Stimulated activated CD4-positive, alpha-beta T cell treated with anti-CD3 and anti-CD28 coated beads, Interleukin-12 subunit alpha, Interleukin-12 subunit beta, amount 100 ng/mL, for 24 hours (primary cell): ENCODE measurements around the gene FAAP20.

Source experiments
- DNase-seq, 2 experiments: peaks; one replicate each; pipeline ENCODE4 v3.0.0-alpha.2; 2020; ENCODE audit warnings: low read depth in 2 of 2

The FAAP20 gene

DNA sequence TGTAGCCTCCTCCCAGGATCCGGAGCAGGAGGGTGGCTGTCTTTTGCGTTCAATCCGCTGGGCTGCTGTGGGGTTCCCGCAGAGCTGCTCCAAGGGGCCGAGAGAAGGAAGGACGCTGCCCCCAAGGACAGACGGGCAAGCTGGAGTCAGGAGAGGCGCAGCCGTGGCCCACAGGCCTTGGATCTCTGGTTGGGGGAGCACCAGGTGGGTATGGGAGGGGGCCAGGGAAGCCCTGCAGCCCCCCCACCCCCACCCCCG, 17.6 kb upstream of the FAAP20 start:
- no peak for DNase-seq

DNA sequence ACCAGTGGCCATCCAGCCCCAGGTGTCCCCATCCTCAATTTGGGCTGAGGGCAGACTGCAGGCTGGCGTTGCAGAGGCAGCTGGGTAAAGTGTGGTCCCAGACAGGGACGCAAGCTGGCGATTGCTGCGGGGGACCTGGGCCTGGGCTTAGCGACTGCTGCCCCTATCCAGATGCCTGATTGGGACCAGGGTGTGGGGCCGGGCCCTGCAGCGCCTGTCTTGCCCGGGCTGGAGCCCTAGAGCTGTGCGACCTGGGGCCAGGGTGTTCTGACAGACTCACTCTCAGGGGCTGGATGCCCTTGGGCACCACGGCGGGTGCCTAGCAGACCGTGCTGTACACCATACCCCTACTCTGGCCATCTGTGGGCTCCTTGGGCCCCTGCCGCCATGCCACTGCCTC, 16.2 kb upstream of the FAAP20 start:
- DNase-seq = no peak

DNA sequence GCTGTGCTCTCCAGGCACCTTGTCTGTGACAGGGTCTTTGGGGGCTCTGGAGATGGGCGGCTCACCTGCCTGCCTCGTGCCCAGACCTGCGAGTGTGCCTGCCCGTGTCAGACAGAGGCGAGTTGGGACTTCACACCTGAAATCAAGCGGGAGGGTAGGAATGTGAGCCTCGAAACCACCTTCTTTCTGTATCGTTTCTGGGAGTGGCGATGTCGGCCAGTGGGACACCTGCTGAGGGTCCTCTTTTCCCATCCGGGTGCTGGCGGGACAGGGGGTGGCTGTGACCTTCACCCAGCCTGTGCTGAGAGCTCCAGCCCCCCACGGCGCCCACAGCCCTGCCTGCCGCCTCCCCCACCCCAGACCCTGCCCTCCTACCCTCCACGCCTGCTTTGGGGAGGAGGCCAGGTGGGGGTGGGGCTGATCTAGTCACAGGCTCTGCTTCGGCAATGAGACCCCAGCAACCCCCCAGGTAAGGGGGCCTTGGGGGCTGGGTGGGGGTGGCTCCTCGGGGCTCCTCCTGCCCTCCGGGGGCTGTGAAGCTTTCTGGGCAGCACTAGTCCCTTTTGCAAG, 15.6 kb upstream of the FAAP20 start:
- no peak for DNase-seq

DNA sequence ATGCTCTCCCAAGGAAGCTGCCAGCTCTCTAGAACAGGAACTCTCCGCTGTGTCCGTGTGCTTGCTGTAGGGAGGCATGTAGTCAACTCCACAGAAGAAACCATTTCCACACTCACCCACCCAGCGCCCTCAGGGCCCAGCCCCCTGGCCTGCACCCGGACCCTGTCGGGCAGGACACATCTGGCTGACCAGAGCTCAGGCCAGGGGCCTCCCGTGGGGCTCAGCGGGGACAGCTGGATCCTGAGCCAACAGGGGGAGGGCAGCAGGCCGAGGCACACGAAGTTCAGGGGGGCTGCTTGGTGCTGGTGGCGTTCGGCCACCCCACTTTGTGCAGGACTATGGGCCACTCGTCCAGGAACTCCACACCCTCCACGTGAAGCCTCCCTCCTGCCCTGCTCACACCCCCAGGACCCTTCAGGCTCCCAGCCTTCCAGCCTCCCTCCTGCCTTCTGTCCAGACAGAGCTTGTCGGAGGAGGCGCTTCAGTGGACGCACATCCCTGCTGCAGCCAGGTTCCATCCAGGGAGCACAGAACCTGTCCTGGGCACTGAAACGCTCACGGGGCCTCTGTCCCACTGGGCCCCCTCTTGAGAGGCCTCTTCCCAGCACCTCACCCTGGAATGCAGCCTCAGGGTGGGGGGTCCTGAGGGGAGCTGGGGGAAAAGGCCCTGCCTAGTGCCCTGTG, 15.0 kb upstream of the FAAP20 start:
- DNase-seq = no peak

DNA sequence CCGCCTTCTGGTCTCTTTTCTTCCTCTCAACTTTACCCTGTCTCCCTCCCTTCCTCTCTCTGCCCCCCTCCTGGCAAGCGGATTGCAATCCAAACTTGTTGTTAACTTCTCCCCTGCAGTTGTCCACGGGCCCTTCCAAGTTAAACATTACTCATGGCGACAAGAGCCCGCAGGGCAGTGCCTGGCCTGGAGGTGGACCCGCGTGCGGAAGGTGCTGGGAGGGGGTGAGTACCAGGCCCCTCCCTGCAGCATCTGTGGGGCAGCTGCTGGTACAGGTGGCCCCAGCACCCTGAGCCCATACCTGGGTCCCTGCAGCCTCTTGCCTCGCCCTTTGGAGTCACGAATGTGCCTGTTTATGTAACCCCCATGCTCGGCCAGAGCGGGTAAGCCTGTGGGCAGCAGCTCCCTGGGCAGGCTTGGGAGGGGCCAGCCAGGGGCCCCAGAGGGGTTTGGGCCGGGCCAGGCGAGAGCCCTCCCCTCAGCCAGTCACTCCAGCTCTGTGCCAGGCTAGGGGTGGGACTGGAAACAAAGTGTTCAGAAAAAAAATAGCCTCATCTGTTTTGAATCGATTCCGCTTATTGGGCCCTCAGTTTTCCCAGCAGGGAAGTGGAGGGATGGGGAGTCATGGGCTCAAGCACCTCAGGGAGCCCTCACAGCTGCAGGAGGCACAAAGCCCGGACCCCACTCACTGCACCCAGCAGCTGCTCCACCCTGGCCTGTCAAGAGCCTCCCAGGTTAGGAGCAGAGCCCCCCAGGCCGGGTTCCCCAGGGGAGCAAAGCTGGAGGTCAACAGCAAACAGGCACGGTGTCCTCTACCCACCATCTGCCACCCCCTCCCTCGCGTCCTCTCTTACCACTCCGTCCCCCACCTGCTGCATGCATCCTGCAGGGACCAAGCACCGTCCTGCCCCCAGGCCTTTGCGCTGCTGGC, 14.0 kb upstream of the FAAP20 start:
- DNase-seq = no peak

DNA sequence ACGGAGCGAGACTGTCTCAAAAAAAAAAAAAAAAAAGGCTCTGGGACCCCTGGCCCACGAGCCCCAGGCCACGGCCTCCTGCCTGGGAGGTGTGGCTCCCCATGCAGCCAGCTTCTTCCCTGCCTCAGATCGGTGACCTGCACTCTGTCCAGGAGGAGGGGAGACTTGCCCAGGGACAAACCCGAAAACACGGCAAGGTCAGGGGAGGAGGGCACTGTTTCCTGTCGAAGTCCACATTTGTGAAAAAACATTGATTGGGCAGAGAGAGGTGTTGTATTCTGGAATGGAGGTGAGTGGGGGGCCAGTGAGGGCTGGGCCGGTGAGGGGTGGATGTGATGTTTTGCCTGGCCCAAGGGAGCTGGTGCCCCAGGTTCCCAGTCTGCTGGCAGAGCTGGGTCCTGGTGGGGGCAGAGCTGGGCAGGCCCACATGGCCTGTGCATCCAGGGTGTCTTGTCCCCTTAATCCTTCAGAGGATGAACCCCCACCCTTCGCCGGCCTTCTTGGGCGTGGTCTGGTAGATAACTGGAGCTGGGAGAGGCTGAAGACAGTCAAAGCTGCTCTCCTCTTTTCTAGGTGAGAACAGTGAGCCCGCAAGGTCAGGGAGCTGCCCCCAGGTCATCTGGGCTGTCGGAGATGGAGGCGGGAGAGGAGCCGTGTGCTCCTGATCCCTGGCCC, 12.4 kb upstream of the FAAP20 start:
- no peak for DNase-seq

DNA sequence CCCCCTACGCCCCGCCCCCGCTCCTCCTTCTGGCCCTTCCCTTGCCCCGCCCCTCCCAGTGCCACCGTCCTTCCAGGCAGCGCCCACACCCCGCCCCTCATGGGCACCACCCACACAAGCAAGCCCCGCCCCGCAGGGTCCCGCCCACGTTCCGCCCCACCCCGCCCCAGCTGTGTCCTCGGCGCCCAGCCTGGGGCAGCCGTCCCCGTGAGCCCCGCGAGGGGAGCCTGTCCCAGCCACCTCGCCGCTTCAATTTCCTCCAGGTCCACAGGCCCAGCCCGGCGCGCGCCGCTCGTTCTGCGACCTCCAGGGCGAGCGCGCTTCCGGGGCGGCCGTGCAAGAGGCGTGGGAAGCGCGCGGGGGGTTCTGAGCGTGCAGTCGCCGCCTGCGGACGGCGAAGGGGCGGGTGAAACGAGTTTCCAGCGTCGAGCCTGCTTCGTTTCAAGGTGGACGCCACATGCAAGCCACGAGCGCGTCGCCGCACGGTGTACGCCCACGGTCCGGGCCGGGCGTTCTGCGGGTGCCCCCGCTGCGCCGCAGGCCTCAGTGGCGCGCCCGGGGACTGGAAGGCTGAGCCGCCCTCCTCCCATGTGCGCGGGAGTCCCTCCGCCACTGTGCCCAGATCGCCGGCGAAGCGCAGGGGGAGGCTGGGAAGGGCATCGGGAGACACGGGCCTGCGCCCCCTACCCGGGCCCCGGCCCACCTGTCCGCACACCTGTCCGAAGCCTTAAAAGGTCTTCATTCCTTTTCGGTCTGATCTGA, 10.8 kb upstream of the FAAP20 start:
- DNase-seq = peak; percentile 83 to 89

DNA sequence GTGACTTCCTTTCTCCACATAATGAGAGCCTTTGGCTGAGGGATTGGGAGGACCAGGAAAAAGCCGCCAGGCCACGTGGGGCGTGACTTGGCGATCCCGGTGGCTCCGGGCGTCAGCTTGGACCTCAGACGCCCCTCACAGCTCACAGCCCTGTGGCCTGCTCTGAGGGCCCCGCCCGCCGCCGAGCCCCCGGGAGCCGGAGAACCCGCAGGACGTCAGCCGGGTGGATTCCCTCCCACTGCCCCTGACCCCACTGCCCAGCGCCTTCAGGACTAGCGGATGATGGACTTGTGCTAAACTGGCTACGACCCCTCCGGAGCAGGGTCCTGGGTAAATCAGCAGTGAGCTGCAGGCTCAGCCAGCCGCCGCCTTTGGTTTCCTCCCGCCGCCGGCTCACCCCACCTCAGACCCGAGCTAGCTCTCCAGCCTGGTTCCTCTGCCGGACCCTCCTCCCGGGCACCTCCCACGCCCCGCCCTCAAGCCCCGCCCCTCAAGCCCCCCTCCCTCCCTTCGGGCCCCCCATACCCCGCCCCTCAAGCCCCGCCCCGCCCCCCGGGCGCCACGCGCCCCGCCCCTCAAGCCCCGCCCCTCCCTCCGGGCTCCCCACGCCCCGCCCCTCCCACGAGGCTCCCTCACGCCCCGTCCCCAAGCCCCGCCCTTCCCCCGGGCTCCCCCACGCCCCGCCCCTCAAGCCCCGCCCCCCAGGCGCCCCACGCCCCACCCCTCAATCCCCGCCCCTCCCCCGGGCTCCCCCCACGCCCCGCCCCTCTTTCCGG, 10.0 kb upstream of the FAAP20 start:
- DNase-seq = peak in 1 of 2 experiments; percentile 51

DNA sequence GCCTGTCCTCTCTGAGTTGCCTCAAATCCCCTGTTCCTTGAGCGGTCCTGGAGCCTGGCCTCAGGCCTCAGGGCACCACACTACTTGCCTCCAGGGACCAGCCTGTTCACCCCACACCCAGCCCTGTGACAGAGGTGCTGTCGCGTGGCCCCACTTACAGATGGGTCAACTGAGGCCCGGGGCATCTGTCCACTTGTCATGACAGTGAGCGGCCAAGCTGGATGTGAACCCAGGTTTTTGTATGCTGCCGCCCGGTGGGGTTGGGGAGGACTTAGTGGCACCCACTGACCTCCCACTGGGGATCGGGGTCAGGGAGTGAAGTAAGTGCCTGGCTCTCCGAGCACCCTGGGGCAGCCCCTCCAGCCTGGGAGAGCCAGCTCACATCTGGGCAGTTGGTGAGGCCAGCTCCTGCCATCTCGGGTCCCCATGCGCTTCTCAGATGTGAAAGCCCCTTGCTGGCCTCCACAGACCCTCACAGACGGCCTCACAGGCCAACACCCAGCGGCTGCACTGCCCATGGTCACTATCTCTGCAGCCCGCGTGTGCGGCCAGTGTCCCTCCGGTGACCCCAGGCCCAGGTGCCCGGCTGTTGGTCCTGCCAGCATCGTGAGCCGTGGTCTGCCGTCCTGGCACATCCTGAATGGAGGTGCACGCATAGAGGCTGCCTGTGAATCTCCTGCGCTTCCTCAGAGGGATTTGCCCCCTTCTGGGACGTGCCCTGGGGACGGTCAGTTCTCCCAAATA, 9.3 kb upstream of the FAAP20 start:
- DNase-seq = no peak

DNA sequence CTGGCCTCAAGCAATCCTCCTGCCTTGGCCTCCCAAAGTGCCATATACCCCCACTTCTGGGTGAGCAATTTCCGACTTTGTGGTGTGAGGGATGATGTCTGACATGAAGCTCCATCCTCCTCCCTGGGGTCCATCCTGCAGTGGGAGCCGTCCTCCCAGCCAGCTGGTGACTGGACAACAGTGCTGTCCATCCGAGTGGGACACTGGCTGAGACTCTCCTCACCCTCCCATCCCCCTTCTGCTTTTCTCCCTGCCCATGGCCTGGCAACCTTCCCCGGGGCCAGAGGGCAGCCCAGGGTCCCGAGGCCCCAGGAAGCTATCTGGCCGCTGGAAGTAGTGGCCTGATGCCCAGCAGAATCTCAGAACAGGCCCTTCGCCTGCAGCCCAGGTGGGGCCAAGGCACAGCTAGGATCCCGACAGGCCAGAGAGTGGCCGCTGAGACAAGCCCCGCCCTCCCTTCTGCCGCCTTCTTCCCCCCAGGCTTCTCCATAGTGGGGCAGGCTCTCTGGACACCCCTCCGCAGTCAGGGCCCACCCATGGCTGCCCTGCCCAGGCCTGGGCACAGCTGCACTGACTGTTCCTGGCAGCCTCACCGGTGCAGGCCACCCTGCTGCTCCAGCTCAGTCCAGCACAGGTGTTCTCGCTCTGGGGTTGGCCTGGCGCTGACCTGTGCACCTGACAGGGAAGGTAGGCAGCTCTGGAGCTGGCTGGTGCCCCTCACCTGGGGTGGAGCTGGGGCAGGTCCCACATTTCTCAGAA, 8.4 kb upstream of the FAAP20 start:
- DNase-seq = no peak

DNA sequence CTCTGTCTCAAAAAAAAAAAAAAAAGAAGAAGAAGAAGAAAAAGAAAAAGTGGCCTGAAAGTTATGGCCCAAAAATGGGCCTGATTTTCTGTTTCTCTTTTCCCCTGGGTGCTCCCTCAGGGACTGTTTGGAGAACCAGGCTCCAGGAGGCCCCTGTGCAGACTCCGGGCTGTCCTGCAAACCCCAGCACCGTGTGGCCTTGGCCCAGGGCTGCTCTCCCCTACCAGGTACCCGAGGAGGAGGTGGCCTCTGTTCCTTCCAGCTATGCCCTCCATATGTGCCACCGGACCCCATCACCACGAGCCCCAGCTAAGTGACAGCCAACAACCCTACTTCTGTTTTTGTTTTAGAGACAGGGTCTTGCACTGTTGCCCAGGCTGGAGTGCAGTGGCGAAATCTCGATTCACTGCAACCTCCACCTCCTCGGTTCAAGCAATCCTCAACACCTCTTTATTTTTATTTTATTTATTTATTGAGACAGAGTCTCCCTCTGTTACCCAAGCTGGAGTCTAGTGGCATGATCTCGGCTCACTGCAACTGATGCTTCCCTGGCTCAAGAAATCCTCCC, 7.5 kb upstream of the FAAP20 start:
- no peak for DNase-seq

DNA sequence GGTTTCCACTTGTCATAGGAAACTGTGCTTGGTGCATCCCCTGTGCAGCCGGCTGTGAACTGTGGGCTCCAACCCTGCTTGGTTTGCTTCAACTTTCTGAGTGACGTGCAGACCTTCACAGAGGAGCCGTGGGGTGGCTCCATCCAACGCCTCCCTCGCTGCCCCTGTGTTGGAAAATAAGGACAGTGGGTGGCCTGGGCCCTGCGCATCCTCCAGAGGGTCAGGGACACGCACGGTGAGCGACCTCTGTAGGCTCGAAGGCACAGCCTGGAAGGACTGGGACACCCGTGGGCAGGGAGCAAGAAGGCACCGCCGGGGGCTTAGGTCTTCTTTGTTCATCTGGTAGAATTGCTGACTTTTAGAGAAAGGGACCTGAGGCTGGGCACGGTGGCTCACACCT, 6.5 kb upstream of the FAAP20 start:
- no peak for DNase-seq

DNA sequence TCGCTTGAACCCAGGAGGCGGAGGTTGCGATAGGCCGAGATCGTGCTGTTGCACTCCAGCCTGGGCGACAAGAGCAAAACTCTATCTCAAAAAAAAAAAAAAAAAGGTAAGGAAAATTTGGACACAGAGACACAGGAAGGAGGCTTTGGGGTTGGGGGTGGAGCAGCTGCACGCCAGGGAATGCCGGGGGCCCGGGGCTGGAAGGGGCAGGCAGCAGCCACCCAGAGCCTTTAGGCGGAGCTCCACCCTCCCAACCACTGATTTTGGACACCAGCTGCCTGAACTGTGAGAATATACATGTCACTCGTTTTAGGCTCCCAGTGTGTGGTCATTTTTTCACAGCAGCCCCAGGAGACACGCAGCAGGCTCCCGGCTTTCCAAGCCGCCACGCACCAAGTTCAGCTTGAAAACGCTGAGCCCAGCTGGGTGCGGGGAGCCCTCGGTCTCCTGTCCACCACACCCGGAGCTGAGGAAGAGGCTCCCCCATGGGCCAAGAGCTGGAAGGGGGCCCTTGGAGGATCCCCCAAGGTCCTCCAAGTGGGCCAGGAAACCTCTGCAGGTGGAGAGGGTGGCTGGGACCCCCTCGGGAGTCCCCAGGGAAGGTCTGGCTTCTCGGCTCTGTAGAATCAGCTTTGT, 5.9 kb upstream of the FAAP20 start:
- DNase-seq = no peak

DNA sequence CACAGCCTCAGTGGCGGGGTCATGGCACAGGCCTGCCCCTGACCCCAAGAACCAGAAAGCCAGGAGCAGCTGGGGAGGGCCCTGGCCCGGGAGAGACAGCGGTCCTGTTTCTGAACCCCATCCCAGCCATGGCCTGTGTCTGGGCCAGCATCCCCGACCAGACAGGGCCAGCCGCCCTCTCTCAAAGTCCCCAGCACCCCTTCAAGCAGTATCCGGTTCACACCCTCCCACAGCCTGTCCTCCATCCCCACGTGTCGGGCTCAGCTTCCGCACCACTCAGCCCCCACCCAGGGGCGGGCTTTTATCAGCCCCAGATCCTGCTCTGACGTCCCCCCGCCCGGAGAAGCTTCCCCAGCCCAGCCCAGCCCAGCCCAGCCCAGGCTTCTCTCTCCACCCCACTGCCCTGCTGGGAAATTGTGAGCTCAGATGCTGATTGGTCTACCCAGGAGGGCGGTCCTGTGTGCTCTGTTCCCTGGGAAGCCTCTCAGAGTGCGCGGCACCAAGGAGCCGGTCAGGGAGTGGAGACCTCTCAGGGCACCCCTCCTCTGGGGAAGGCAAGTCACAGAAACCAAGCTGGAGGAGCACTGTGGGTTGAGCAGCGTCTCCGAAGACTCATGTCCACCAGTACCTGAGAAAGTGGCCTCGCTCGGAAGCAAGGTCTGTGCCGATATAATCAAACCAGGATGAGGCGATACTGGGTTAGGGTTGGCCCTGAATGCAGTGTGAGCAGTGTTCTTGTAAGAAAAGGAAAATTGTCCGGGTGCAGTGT, 4.7 kb upstream of the FAAP20 start:
- DNase-seq = peak; percentile 73 to 85

DNA sequence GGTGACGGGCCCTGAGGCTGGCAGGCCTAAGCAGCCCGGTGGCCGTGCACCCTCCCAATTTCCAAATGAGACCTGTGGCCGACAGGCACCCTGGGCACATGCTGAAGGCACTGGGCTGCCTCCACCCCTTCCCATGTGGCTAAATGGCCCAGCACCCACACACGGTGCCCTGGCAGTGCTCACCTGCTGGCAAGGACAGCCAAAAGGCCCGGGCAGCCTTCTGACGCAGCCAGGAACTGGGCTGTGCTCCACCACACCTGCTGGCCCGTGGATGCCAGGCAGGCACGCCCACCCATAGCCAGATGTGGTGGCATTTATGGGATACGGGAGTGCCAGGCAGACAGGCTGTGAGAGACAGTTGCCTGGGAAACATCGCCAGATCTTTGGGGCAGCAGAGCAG, 4.0 kb upstream of the FAAP20 start:
- no peak for DNase-seq

DNA sequence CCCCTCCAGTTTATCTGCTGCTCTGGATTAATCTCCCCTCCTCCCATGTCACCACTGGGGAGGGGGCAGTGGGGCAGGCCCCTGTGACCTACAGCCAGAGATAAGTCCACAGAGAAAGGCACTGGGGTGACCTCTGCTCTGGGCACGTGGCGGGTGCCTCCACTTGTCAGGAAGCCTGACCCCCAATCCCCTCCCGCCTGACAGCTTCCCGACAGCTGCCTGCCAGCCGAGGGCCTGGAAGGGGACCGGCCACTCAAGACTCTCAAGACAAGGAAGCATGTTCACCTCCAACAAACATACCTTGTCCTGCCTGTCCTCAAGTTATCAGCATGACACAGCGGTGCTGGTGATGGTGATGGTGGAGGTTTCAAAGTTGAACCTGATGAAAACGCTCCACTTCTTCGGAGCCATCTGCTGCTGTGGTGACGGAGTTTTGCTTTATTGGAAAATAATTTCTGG, 3.2 kb upstream of the FAAP20 start:
- no peak for DNase-seq

DNA sequence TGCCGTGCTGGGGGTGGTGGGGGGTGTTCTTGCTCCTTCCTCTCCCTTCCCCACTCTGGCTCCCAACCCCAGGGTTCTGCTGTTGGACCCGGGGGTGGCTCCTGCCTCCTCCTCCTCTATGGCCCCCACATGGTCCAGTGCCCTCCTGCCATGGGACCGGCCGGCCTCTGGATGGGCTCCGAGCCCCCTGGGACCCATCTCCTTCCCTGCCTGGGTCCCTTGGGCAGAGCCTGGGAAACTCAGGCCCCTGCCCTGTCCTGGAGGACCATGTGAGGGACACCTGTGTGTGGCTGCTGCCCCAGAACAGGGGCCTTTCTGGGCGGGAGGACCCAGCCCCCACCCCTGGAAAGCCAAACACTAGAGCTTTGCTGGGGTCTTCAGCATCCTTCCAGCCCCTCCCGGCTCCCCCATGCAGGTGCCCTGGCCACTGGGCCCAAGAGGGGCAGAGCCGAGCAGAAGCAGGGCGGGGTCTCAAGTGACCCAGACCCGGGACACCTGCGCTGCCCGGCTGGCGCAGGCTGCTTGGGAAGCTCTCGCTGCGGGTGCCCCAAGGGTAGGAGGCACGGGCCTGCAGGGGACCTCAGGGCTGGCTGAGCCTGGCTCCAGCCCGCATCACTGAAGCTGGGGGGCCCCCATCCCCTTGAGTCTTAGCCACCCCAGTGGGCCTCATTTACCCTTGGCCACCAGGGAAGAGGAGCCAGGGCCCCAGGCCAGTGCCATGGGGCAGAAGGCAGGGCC, 2.5 kb upstream of the FAAP20 start:
- no peak for DNase-seq
